GM23338 (cell line): ENCODE measurements around the gene ENTR1.

ENCODE experiments used
- CTCF ChIP-seq, 2 experiments: fragments of 200-600 bp in 1 of 2; sonication (generic) in 1 of 2; conservative IDR thresholded peaks; 2 replicates each; pipeline versions ENCODE4 v1.5.1 to v1.6.1; 2016 to 2017; ENCODE audit warnings: antibody characterized with exemption in 2 of 2, low read depth in 2 of 2, mild to moderate bottlenecking in 2 of 2, moderate library complexity in 1 of 2
- POLR2AphosphoS5 ChIP-seq: IDR thresholded peaks from 2 replicates; pipeline ENCODE4 v1.6.1; 2016; ENCODE audit warnings: antibody characterized with exemption, low read depth
- ZNF331 ChIP-seq: fragments of 250-450 bp; sonication (Bioruptor Pico); IDR thresholded peaks from 2 replicates; pipeline ENCODE4 v1.5.0; 2020; ENCODE audit warnings: low read depth, mild to moderate bottlenecking, moderate library complexity

DNA sequence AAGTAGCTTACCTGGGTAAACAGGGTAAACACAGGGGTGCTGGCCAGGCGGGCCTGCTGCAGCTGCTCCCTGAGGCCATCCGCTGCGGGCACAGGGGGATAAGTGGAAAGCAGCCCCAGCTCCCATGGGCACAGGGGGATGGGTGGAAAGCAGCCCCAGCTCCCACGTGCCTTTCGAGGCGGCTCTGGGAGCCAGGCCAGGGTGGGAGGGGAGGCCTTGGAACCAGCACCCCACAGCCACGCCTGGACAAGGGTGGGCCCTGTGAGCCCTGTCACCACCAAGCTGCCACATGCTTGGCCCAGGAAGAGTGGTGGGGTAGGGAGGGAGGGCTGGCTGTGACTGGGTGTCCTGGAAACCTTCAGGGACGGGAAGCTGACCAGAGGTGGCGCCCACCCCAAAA lies 29.1 kb downstream of the ENTR1 start:
- TF ChIP-seq CTCF (conservative IDR thresholded peaks at IDR 0.05; ENCODE audit: low read depth in 2 of 2), result no peak
- TF ChIP-seq ZNF331 (CRISPR knock-in tag), result no peak
- TF ChIP-seq POLR2AphosphoS5, result no peak
